Measurements from ENCODE around the gene PIK3R1. TPM values are rescaled to one million over a fixed set of nuclear protein-coding genes. Genes with fewer than 3 reads are reported as not detected.

Gene PIK3R1
- polyA plus RNA-seq, 1 donor (not counting 4 experiments of a cell fraction or from before 2014, with no cell fraction given): 16.7 TPM

GRCh38 chr5:68332556-68332955 lies 117.0 kb downstream of the PIK3R1 start:
- Histone ChIP-seq H3K4me3 (ENCODE audit: control insufficient read depth in 2 of 3, extremely low read depth in 1 of 3, insufficient read depth in 2 of 3, low read depth in 1 of 3, low read length in 3 of 3) (no peak overlapping the region), H3K9me1 (ENCODE audit: control insufficient read depth, extremely low read depth, insufficient read depth, low read length) (no peaks in the 10 kb centered on the region), H3K27ac (ENCODE audit: control insufficient read depth, insufficient read depth, low read length) (no peak overlapping the region), H3K36me3 (ENCODE audit: control insufficient read depth in 2 of 2, extremely low read depth in 1 of 2, insufficient read depth in 2 of 2, low read length in 2 of 2) (no peaks in the 10 kb centered on the region), H2AFZ (ENCODE audit: control insufficient read depth, low read length) (no peak overlapping the region), H4K20me1 (ENCODE audit: control insufficient read depth, extremely low read depth, insufficient read depth, low read length) (no peaks in the 10 kb centered on the region), H3K4me1 (ENCODE audit: control insufficient read depth, extremely low read depth, insufficient read depth, low read length) (peaks cover 41% of the 10 kb centered on the region), H3K9me3 (ENCODE audit: control insufficient read depth, low read depth, low read length) (no peaks in the 10 kb centered on the region), H3K9ac (ENCODE audit: control insufficient read depth, extremely low read depth, insufficient read depth, low read length) (no peak overlapping the region), H3K4me2 (ENCODE audit: control insufficient read depth, extremely low read depth, insufficient read depth, low read depth, low read length) (no peak overlapping the region), H3K79me2 (ENCODE audit: control insufficient read depth, insufficient read depth, low read length) (no peaks in the 10 kb centered on the region), H3K27me3 (ENCODE audit: control insufficient read depth, extremely low read depth, insufficient read depth, low read length) (no peaks in the 10 kb centered on the region)
- peak; percentile 41 for FAIRE-seq
- no peak for DNase-seq (ENCODE audit: low read depth, low spot score)
- TF ChIP-seq EZH2 (IDR thresholded peaks at IDR 0.05; ENCODE audit: low read length): no peak
- TF ChIP-seq CTCF (optimal IDR thresholded peaks at IDR 0.05 in 1 of 3, IDR thresholded peaks at IDR 0.05 in 1 of 3, conservative IDR thresholded peaks at IDR 0.05 in 1 of 3; ENCODE audit: extremely low read depth in 1 of 3, insufficient read depth in 2 of 3, low read length in 3 of 3): no peak
- dilution Hi-C loops (cut with MboI; ENCODE audit: extremely low pct_ligation_motif_present, low sequenced_read_pairs): no loop called here

- Histone ChIP-seq H3K27ac (ENCODE audit: control insufficient read depth, insufficient read depth, low read length) (peak overlapping the region; percentile 72), H3K27me3 (ENCODE audit: control insufficient read depth, extremely low read depth, insufficient read depth, low read length) (no peaks in the 10 kb centered on the region), H3K9me3 (ENCODE audit: control insufficient read depth, low read depth, low read length) (no peaks in the 10 kb centered on the region), H3K4me3 (ENCODE audit: control insufficient read depth in 2 of 3, extremely low read depth in 1 of 3, insufficient read depth in 2 of 3, low read depth in 1 of 3, low read length in 3 of 3) (no peak overlapping the region), H2AFZ (ENCODE audit: control insufficient read depth, low read length) (no peak overlapping the region), H3K9me1 (ENCODE audit: control insufficient read depth, extremely low read depth, insufficient read depth, low read length) (no peaks in the 10 kb centered on the region), H3K4me2 (ENCODE audit: control insufficient read depth, extremely low read depth, insufficient read depth, low read depth, low read length) (peak overlapping the region; percentile 49), H3K79me2 (ENCODE audit: control insufficient read depth, insufficient read depth, low read length) (no peaks in the 10 kb centered on the region), H3K9ac (ENCODE audit: control insufficient read depth, extremely low read depth, insufficient read depth, low read length) (peak overlapping the region; percentile 29), H4K20me1 (ENCODE audit: control insufficient read depth, extremely low read depth, insufficient read depth, low read length) (no peaks in the 10 kb centered on the region), H3K4me1 (ENCODE audit: control insufficient read depth, extremely low read depth, insufficient read depth, low read length) (peaks cover 41% of the 10 kb centered on the region), H3K36me3 (ENCODE audit: control insufficient read depth in 2 of 2, extremely low read depth in 1 of 2, insufficient read depth in 2 of 2, low read length in 2 of 2) (no peaks in the 10 kb centered on the region)
- no peak for DNase-seq (ENCODE audit: low read depth, low spot score)
- dilution Hi-C loops (cut with MboI; ENCODE audit: extremely low pct_ligation_motif_present, low sequenced_read_pairs): no loop called here
- no peak for TF ChIP-seq EZH2 (IDR thresholded peaks at IDR 0.05; ENCODE audit: low read length)
- peak in 2 of 3 experiments; percentile 36 to 45 for TF ChIP-seq CTCF (optimal IDR thresholded peaks at IDR 0.05 in 1 of 3, IDR thresholded peaks at IDR 0.05 in 1 of 3, conservative IDR thresholded peaks at IDR 0.05 in 1 of 3; ENCODE audit: extremely low read depth in 1 of 3, insufficient read depth in 2 of 3, low read length in 3 of 3)
- peak; percentile 78 for FAIRE-seq
Observed at GRCh38 chr5:68333649-68334552, 118.3 kb downstream of the PIK3R1 start.

All from keratinocyte (primary cell).